HG03097 (cell line): ENCODE results near the gene CCDC182.

Experiments
- ATAC-seq: cut with Tn5 transposase; IDR thresholded peaks from one replicate; pipeline ENCODE4 v1.9.1; 2021; ENCODE audit not compliant: unreplicated experiment, low FRiP score

The CCDC182 gene

GRCh38 chr17:57704448-57704847 lies 40.7 kb downstream of the CCDC182 start:
- ATAC-seq, result no peak

- ATAC-seq, result no peak
Measured at GRCh38 chr17:57703273-57703672, 41.8 kb downstream of the CCDC182 start.

GRCh38 chr17:57701124-57701523 lies 44.0 kb downstream of the CCDC182 start:
- no peak for ATAC-seq

- ATAC-seq, result no peak
Measured at GRCh38 chr17:57699751-57700219, 45.3 kb downstream of the CCDC182 start.

GRCh38 chr17:57697891-57698711 lies 47.0 kb downstream of the CCDC182 start:
- no peak for ATAC-seq

- no peak for ATAC-seq
Measured at GRCh38 chr17:57697197-57697596, 47.9 kb downstream of the CCDC182 start.

GRCh38 chr17:57696050-57696449 lies 49.0 kb downstream of the CCDC182 start:
- no peak for ATAC-seq
